KOPT-K1 (cell line): Measurements from ENCODE around the gene GRXCR2.

Source experiments
- H3K27ac ChIP-seq: fragments of 200-600 bp; sonication (generic); 2 replicates; pipeline ENCODE4 v1.5.1; 2016; ENCODE audit warnings: antibody characterized with exemption, mild to moderate bottlenecking, low read depth, low read length; ENCODE audit not compliant: poor library complexity, severe bottlenecking
- H3K36me3 ChIP-seq: fragments of 200-600 bp; sonication (generic); 2 replicates; pipeline ENCODE4 v1.5.1; 2017; ENCODE audit warnings: antibody characterized with exemption, mild to moderate bottlenecking, low read length, moderate library complexity; ENCODE audit not compliant: insufficient read depth
- H3K9me3 ChIP-seq: fragments of 200-600 bp; sonication (generic); 2 replicates; pipeline ENCODE4 v1.5.1; 2017; ENCODE audit warnings: antibody characterized with exemption, low read length, mild to moderate bottlenecking; ENCODE audit not compliant: insufficient read depth, poor library complexity, severe bottlenecking

Gene GRXCR2

GRCh38 chr5:145834917-145835847 lies 37.6 kb downstream of the GRXCR2 start, which contains the start of gene PRELID2:
TSS of gene PRELID2 (minus strand) at chr5:145835342. CDS start at chr5:145835251, 91 bp downstream.
- no peaks in the 10 kb centered on the region for H3K36me3 ChIP-seq
- H3K9me3 ChIP-seq: no peaks in the 10 kb centered on the region
- H3K27ac ChIP-seq: no peak within 1 kb of the TSS

- H3K9me3 ChIP-seq: no peaks in the 10 kb centered on the region
- H3K27ac ChIP-seq: no peak overlapping the region
- H3K36me3 ChIP-seq: no peaks in the 10 kb centered on the region
These were observed 38.3 kb downstream of the GRXCR2 start for GRCh38 chr5:145834554-145834916.

- Histone ChIP-seq H3K36me3 (no peaks in the 10 kb centered on the region), H3K9me3 (no peaks in the 10 kb centered on the region), H3K27ac (no peak overlapping the region)
These were observed 39.1 kb downstream of the GRXCR2 start for GRCh38 chr5:145833631-145834200.

GRCh38 chr5:145830594-145830993 lies 42.2 kb downstream of the GRXCR2 start:
- H3K36me3 ChIP-seq: no peaks in the 10 kb centered on the region

GRCh38 chr5:145829708-145830361 lies 43.0 kb downstream of the GRXCR2 start:
- Histone ChIP-seq H3K36me3 (no peaks in the 10 kb centered on the region), H3K9me3 (no peaks in the 10 kb centered on the region), H3K27ac (no peak overlapping the region)

More at GRCh38 chr5:145830594-145830993, 42.2 kb downstream of the GRXCR2 start:
- Histone ChIP-seq H3K9me3 (no peaks in the 10 kb centered on the region), H3K27ac (no peak overlapping the region)

- no peak overlapping the region for H3K27ac ChIP-seq
- H3K9me3 ChIP-seq: no peaks in the 10 kb centered on the region
- no peaks in the 10 kb centered on the region for H3K36me3 ChIP-seq
These were observed 45.7 kb downstream of the GRXCR2 start for GRCh38 chr5:145826895-145827674.

- Histone ChIP-seq H3K27ac (no peak overlapping the region), H3K9me3 (no peaks in the 10 kb centered on the region), H3K36me3 (no peaks in the 10 kb centered on the region)
These were observed 47.0 kb downstream of the GRXCR2 start for GRCh38 chr5:145825751-145826180.

- Histone ChIP-seq H3K36me3 (no peaks in the 10 kb centered on the region), H3K27ac (no peak overlapping the region), H3K9me3 (no peaks in the 10 kb centered on the region)
These were observed 48.8 kb downstream of the GRXCR2 start for GRCh38 chr5:145824040-145824439.

- Histone ChIP-seq H3K27ac (no peak overlapping the region), H3K9me3 (no peaks in the 10 kb centered on the region), H3K36me3 (no peaks in the 10 kb centered on the region)
These were observed 54.2 kb downstream of the GRXCR2 start for GRCh38 chr5:145818604-145819003.

GRCh38 chr5:145812877-145813276 lies 59.9 kb downstream of the GRXCR2 start:
- Histone ChIP-seq H3K36me3 (no peaks in the 10 kb centered on the region), H3K9me3 (peaks cover 5% of the 10 kb centered on the region)

GRCh38 chr5:145811834-145812625 lies 60.8 kb downstream of the GRXCR2 start:
- H3K9me3 ChIP-seq: peaks cover 5% of the 10 kb centered on the region
- no peak overlapping the region for H3K27ac ChIP-seq
- H3K36me3 ChIP-seq: no peaks in the 10 kb centered on the region

More at GRCh38 chr5:145812877-145813276, 59.9 kb downstream of the GRXCR2 start:
- H3K27ac ChIP-seq: no peak overlapping the region
